GM23338 (cell line): ENCODE measurements around the gene ATL2. TPM values are rescaled to one million over a fixed set of nuclear protein-coding genes. Genes with fewer than 3 reads are reported as not detected.

Experiments used
- ATAC-seq: fragments of 200-7000 bp; cut with Tn5 transposase; 3 replicates; pipeline ENCODE4 v1.9.1; 2020
- DNase-seq: peaks from one replicate; pipeline ENCODE4 v3.0.0-alpha.2; 2015; ENCODE audit warnings: low spot score
- H2AFZ ChIP-seq: fragments of 200-600 bp; sonication (generic); 2 replicates; pipeline ENCODE4 v1.8.0; 2016; ENCODE audit warnings: antibody characterized with exemption, mild to moderate bottlenecking, moderate library complexity
- H3F3A ChIP-seq: fragments of 200-600 bp; sonication (generic); replicated peaks from 2 replicates; pipeline ENCODE4 v1.8.0; 2017; ENCODE audit warnings: antibody characterized with exemption, mixed run types, low read depth
- H3K27ac ChIP-seq: fragments of 200-600 bp; sonication (generic); 2 replicates; pipeline ENCODE4 v1.6.1; 2016; ENCODE audit warnings: low read depth
- H3K27me3 ChIP-seq: fragments of 200-600 bp; sonication (generic); 2 replicates; pipeline ENCODE4 v1.8.0; 2016; ENCODE audit warnings: mild to moderate bottlenecking, mixed run types, moderate library complexity; ENCODE audit not compliant: insufficient read depth
- H3K36me3 ChIP-seq: fragments of 200-600 bp; sonication (generic); 2 replicates; pipeline ENCODE4 v1.8.0; 2016; ENCODE audit warnings: mild to moderate bottlenecking; ENCODE audit not compliant: insufficient read depth
- H3K4me1 ChIP-seq: fragments of 200-600 bp; sonication (generic); 2 replicates; pipeline ENCODE4 v1.8.0; 2016; ENCODE audit warnings: mild to moderate bottlenecking, moderate library complexity; ENCODE audit not compliant: insufficient read depth
- H3K4me2 ChIP-seq: fragments of 200-600 bp; sonication (generic); 2 replicates; pipeline ENCODE4 v1.7.1; 2017; ENCODE audit warnings: mixed run types
- H3K4me3 ChIP-seq: fragments of 200-600 bp; sonication (generic); 2 replicates; pipeline ENCODE4 v1.6.1; 2016; ENCODE audit warnings: mixed run types
- H3K79me2 ChIP-seq: fragments of 200-600 bp; sonication (generic); replicated peaks from 2 replicates; pipeline ENCODE4 v1.8.0; 2017; ENCODE audit warnings: mild to moderate bottlenecking; ENCODE audit not compliant: insufficient read depth
- H3K9me2 ChIP-seq: fragments of 200-600 bp; sonication (generic); 2 replicates; pipeline ENCODE4 v1.8.0; 2017; ENCODE audit not compliant: insufficient read depth
- H4K20me1 ChIP-seq: fragments of 200-600 bp; sonication (generic); replicated peaks from 2 replicates; pipeline ENCODE4 v1.8.0; 2017; ENCODE audit warnings: mild to moderate bottlenecking; ENCODE audit not compliant: insufficient read depth
- H3K27ac Mint-ChIP-seq: 2 replicates; pipeline ENCODE4 v1.8.0; 2020; ENCODE audit warnings: inconsistent platforms, mild to moderate bottlenecking, moderate library complexity, mixed read lengths
- H3K27me3 Mint-ChIP-seq: 3 replicates; pipeline ENCODE4 v1.8.0; 2022; ENCODE audit warnings: low read depth, mild to moderate bottlenecking, moderate library complexity, mixed read lengths, inconsistent platforms; ENCODE audit not compliant: insufficient read depth, poor library complexity
- H3K36me3 Mint-ChIP-seq: 3 replicates; pipeline ENCODE4 v1.8.0; 2021; ENCODE audit warnings: low read depth, mild to moderate bottlenecking, inconsistent platforms, moderate library complexity, mixed read lengths
- H3K4me1 Mint-ChIP-seq: 3 replicates; pipeline ENCODE4 v1.8.0; 2020; ENCODE audit warnings: mild to moderate bottlenecking, inconsistent platforms, mixed read lengths
- H3K4me3 Mint-ChIP-seq: 3 replicates; pipeline ENCODE4 v1.8.0; 2021; ENCODE audit warnings: moderate library complexity, mild to moderate bottlenecking, inconsistent platforms, mixed read lengths
- H3K9me3 Mint-ChIP-seq: 3 replicates; pipeline ENCODE4 v1.8.0; 2020; ENCODE audit warnings: moderate library complexity, mild to moderate bottlenecking, inconsistent platforms, mixed read lengths
- CREB1 ChIP-seq: fragments of 250-450 bp; sonication (Bioruptor Pico); IDR thresholded peaks from 2 replicates; pipeline ENCODE4 v1.5.0; 2020; ENCODE audit warnings: low read depth, mild to moderate bottlenecking, moderate library complexity
- EZH2 ChIP-seq: fragments of 200-600 bp; sonication (generic); IDR thresholded peaks from one replicate; pipeline ENCODE4 v1.8.0; 2017; ENCODE audit warnings: antibody characterized with exemption, mild to moderate bottlenecking, low read depth; ENCODE audit not compliant: unreplicated experiment
- ZNF114 ChIP-seq: fragments of 250-450 bp; sonication (Bioruptor Pico); IDR thresholded peaks from 2 replicates; pipeline ENCODE4 v1.5.0; 2020; ENCODE audit warnings: mild to moderate bottlenecking, moderate library complexity
- polyA plus RNA-seq: library from polyadenylated mRNA; unstranded; fragments of >200 nt; fragmentation: Nextera tagmentation; extraction: Ambion mirVana; gene quantifications from 2 replicates; pipeline ENCODE4 v1.2.1, GENCODE V29; 2016
- total RNA-seq: library from RNA; depleted of rRNA; stranded (reverse); fragments of >200 nt; shearing (Covaris generic); gene quantifications from 2 replicates; pipeline ENCODE4 v1.2.3, GENCODE V29; 2014
- TF ChIP-seq, protein P1 (sequence below): IDR thresholded peaks from one replicate; pipeline ENCODE4 v1.6.1; 2018; ENCODE audit warnings: antibody characterized with exemption; ENCODE audit not compliant: unreplicated experiment
- TF ChIP-seq, protein P2 (sequence below): IDR thresholded peaks from 2 replicates; pipeline ENCODE4 v1.6.1; 2016; ENCODE audit warnings: antibody characterized with exemption
- TF ChIP-seq, protein P3 (sequence below), 2 experiments: fragments of 200-600 bp in 1 of 2; sonication (generic) in 1 of 2; conservative IDR thresholded peaks; 2 replicates each; pipeline versions ENCODE4 v1.5.1 to v1.6.1; 2016 to 2017; ENCODE audit warnings: antibody characterized with exemption in 2 of 2, low read depth in 2 of 2, mild to moderate bottlenecking in 2 of 2, moderate library complexity in 1 of 2

ATL2 gene
- total and polyA plus RNA-seq, 2 experiments from 2014 or later, result 30.2 to 140 TPM

DNA sequence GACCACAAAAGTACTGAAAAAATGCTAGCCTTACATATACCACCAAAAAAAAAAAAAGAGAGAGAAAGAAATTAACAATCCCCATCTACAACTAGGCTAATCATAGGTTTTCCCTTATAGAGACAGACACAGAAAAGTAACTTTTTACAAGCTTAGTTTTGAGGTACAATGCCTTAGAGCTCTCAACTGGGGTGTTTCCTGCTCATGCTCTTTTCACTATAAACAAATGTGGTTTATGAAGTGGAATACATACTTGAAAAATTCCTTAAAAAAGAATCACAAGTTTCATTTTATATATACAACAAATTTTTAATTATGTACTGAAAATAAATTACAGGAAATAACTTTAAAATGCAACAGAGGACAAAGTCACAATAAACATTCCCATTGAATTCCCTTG lies 82.5 kb downstream of the ATL2 start (continued):
- TF ChIP-seq, protein P1, sequence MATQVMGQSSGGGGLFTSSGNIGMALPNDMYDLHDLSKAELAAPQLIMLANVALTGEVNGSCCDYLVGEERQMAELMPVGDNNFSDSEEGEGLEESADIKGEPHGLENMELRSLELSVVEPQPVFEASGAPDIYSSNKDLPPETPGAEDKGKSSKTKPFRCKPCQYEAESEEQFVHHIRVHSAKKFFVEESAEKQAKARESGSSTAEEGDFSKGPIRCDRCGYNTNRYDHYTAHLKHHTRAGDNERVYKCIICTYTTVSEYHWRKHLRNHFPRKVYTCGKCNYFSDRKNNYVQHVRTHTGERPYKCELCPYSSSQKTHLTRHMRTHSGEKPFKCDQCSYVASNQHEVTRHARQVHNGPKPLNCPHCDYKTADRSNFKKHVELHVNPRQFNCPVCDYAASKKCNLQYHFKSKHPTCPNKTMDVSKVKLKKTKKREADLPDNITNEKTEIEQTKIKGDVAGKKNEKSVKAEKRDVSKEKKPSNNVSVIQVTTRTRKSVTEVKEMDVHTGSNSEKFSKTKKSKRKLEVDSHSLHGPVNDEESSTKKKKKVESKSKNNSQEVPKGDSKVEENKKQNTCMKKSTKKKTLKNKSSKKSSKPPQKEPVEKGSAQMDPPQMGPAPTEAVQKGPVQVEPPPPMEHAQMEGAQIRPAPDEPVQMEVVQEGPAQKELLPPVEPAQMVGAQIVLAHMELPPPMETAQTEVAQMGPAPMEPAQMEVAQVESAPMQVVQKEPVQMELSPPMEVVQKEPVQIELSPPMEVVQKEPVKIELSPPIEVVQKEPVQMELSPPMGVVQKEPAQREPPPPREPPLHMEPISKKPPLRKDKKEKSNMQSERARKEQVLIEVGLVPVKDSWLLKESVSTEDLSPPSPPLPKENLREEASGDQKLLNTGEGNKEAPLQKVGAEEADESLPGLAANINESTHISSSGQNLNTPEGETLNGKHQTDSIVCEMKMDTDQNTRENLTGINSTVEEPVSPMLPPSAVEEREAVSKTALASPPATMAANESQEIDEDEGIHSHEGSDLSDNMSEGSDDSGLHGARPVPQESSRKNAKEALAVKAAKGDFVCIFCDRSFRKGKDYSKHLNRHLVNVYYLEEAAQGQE, result no peak
- TF ChIP-seq EZH2 (no peak), CREB1 (no peak), ZNF114 (CRISPR knock-in tag) (no peak)
- TF ChIP-seq, protein P2, sequence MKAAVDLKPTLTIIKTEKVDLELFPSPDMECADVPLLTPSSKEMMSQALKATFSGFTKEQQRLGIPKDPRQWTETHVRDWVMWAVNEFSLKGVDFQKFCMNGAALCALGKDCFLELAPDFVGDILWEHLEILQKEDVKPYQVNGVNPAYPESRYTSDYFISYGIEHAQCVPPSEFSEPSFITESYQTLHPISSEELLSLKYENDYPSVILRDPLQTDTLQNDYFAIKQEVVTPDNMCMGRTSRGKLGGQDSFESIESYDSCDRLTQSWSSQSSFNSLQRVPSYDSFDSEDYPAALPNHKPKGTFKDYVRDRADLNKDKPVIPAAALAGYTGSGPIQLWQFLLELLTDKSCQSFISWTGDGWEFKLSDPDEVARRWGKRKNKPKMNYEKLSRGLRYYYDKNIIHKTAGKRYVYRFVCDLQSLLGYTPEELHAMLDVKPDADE, result no peak

DNA sequence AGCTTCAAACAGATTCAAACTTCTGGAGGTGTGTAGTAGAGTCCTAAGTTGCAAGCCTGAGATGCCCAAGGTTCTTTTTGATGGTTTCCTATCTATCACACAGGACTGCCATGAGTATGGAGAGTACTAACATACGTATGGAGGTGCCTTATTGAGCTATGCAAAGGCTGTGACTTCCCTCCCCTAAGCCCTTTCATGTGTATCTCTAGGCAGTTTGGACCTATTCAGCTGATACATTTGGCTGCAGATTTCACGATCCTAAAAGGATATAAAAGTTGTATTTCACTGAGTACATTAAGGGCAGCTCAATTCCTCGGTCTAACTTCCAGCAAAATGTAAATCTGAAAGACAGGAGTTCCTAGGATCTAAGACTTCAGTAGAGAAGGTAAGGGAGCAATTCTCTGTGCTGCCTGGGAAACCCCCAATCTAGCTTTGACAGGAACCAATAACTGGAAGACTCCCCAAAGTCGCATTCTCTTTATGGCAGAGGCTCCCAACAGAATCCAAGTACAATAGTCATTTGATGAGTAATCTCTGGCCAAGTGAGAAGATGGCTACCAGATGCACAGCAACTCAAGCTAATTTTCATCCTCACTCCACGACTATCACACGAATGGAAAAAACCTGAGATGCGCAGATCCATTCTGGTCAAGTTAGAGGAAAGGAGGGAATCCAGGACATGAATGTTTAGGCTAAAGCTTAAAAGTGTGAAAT lies 83.8 kb downstream of the ATL2 start:
- ATAC-seq (peak; percentile 43; the same call in 2 of the 3 replicates), DNase-seq (no peak)
- H3K9me2 ChIP-seq, result no peaks in the 10 kb centered on the region
- H4K20me1 ChIP-seq, result no peaks in the 10 kb centered on the region
- H3F3A ChIP-seq, result no peaks in the 10 kb centered on the region
- no peak overlapping the region for H3K27ac ChIP-seq
- H3K4me3 ChIP-seq, result no peak overlapping the region
- Mint-ChIP-seq H3K27me3 (no peaks in the 10 kb centered on the region), H3K27ac (no peak overlapping the region), H3K4me1 (peaks cover 7% of the 10 kb centered on the region; the same call in 2 of the 3 replicates), H3K4me3 (no peak overlapping the region), H3K36me3 (peaks cover 26% of the 10 kb centered on the region), H3K9me3 (no peaks in the 10 kb centered on the region)
- H2AFZ ChIP-seq, result no peak overlapping the region
- H3K79me2 ChIP-seq, result no peaks in the 10 kb centered on the region
- no peaks in the 10 kb centered on the region for H3K27me3 ChIP-seq
- peaks cover 8% of the 10 kb centered on the region; the same call in 1 of the 2 replicates for H3K36me3 ChIP-seq
- TF ChIP-seq, protein P3, sequence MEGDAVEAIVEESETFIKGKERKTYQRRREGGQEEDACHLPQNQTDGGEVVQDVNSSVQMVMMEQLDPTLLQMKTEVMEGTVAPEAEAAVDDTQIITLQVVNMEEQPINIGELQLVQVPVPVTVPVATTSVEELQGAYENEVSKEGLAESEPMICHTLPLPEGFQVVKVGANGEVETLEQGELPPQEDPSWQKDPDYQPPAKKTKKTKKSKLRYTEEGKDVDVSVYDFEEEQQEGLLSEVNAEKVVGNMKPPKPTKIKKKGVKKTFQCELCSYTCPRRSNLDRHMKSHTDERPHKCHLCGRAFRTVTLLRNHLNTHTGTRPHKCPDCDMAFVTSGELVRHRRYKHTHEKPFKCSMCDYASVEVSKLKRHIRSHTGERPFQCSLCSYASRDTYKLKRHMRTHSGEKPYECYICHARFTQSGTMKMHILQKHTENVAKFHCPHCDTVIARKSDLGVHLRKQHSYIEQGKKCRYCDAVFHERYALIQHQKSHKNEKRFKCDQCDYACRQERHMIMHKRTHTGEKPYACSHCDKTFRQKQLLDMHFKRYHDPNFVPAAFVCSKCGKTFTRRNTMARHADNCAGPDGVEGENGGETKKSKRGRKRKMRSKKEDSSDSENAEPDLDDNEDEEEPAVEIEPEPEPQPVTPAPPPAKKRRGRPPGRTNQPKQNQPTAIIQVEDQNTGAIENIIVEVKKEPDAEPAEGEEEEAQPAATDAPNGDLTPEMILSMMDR (conservative IDR thresholded peaks at IDR 0.05; ENCODE audit: low read depth in 2 of 2), result no peak
- no peak for TF ChIP-seq CREB1
- peaks cover 15% of the 10 kb centered on the region for H3K4me1 ChIP-seq
- H3K4me2 ChIP-seq, result no peak overlapping the region
